OCI-LY1 (cell line): ENCODE measurements around the gene HMGB4.

Source experiments
- H2AFZ ChIP-seq: fragments of 200-600 bp; sonication (generic), shearing (Covaris generic); 2 replicates; pipeline ENCODE4 v1.6.0; 2014; ENCODE audit warnings: antibody characterized with exemption, mild to moderate bottlenecking, low read length
- H3F3A ChIP-seq: fragments of 200-600 bp; sonication (generic), shearing (Covaris generic); 2 replicates; pipeline ENCODE4 v1.6.0; 2014; ENCODE audit warnings: mild to moderate bottlenecking, antibody characterized with exemption, low read length, moderate library complexity; ENCODE audit not compliant: insufficient read depth
- H3K27ac ChIP-seq: fragments of 200-600 bp; sonication (generic); 2 replicates; pipeline ENCODE4 v1.5.1; 2014; ENCODE audit warnings: low read length, mixed run types, mild to moderate bottlenecking, low read depth; ENCODE audit not compliant: poor library complexity, severe bottlenecking
- H3K27me3 ChIP-seq: fragments of 200-600 bp; sonication (generic); 2 replicates; pipeline ENCODE4 v1.6.0; 2014; ENCODE audit warnings: antibody characterized with exemption, mild to moderate bottlenecking, low read length, moderate library complexity; ENCODE audit not compliant: insufficient read depth
- H3K36me3 ChIP-seq: fragments of 200-600 bp; sonication (generic); 2 replicates; pipeline ENCODE4 v1.6.1; 2014; ENCODE audit warnings: mild to moderate bottlenecking, antibody characterized with exemption, low read length, moderate library complexity, mixed read lengths; ENCODE audit not compliant: insufficient read depth
- H3K4me1 ChIP-seq: fragments of 200-600 bp; sonication (generic); 2 replicates; pipeline ENCODE4 v1.5.1; 2014; ENCODE audit warnings: mild to moderate bottlenecking, low read length, moderate library complexity; ENCODE audit not compliant: insufficient read depth, severe bottlenecking
- H3K4me2 ChIP-seq: fragments of 200-600 bp; sonication (generic), shearing (Covaris generic); 2 replicates; pipeline ENCODE4 v1.6.1; 2014; ENCODE audit warnings: low read length
- H3K4me3 ChIP-seq: fragments of 200-600 bp; sonication (generic); 2 replicates; pipeline ENCODE4 v1.5.1; 2014; ENCODE audit warnings: low read length, low read depth, mild to moderate bottlenecking, mixed read lengths; ENCODE audit not compliant: poor library complexity, severe bottlenecking
- H3K79me2 ChIP-seq: fragments of 200-600 bp; shearing (Covaris generic); 2 replicates; pipeline ENCODE4 v1.6.1; 2016; ENCODE audit warnings: mixed run types, low read length, mixed read lengths; ENCODE audit not compliant: insufficient read depth
- H3K9ac ChIP-seq: fragments of 200-600 bp; sonication (generic), shearing (Covaris generic); 2 replicates; pipeline ENCODE4 v1.6.1; 2014; ENCODE audit warnings: mild to moderate bottlenecking, low read length, mixed read lengths
- H3K9me2 ChIP-seq: fragments of 200-600 bp; sonication (generic), shearing (Covaris generic); 2 replicates; pipeline ENCODE4 v1.6.1; 2014; ENCODE audit warnings: low read depth, mild to moderate bottlenecking, low read length, mixed read lengths
- H3K9me3 ChIP-seq: fragments of 200-600 bp; shearing (Covaris generic); 2 replicates; pipeline ENCODE4 v1.6.1; 2014; ENCODE audit warnings: low read length, mixed read lengths
- H4K20me1 ChIP-seq: fragments of 200-600 bp; sonication (generic), shearing (Covaris generic); 2 replicates; pipeline ENCODE4 v1.6.0; 2016; ENCODE audit warnings: mild to moderate bottlenecking, low read length; ENCODE audit not compliant: insufficient read depth
- CTCF ChIP-seq: fragments of 200-600 bp; sonication (generic), shearing (Covaris generic); IDR thresholded peaks from 2 replicates; pipeline ENCODE4 v1.5.1; 2017; ENCODE audit warnings: mild to moderate bottlenecking, antibody characterized with exemption, low read length, moderate library complexity, mixed read lengths
- EZH2 ChIP-seq: fragments of 200-600 bp; sonication (generic), shearing (Covaris generic); IDR thresholded peaks from 2 replicates; pipeline ENCODE4 v1.8.0; 2017; ENCODE audit warnings: borderline replicate concordance, mixed run types, mild to moderate bottlenecking, antibody characterized with exemption, low read length, moderate library complexity, mixed read lengths

Gene HMGB4

GRCh38 chr1:33818071-33818470, 45.8 kb upstream of the HMGB4 start:
- Histone ChIP-seq H3K4me1 (no peaks in the 10 kb centered on the region), H3K9me2 (no peaks in the 10 kb centered on the region), H3K9me3 (no peaks in the 10 kb centered on the region), H2AFZ (no peak overlapping the region), H3K9ac (no peak overlapping the region), H3K27me3 (no peaks in the 10 kb centered on the region), H3K36me3 (no peaks in the 10 kb centered on the region), H3K27ac (no peak overlapping the region), H3K4me3 (no peak overlapping the region), H3F3A (no peaks in the 10 kb centered on the region), H4K20me1 (no peaks in the 10 kb centered on the region), H3K4me2 (no peak overlapping the region), H3K79me2 (no peaks in the 10 kb centered on the region)
- TF ChIP-seq CTCF (no peak), EZH2 (no peak)

- Histone ChIP-seq H3K4me2 (no peak overlapping the region), H3K27me3 (no peaks in the 10 kb centered on the region), H3K4me1 (no peaks in the 10 kb centered on the region), H3K9me3 (no peaks in the 10 kb centered on the region), H3K9ac (no peak overlapping the region), H3F3A (no peaks in the 10 kb centered on the region), H3K27ac (no peak overlapping the region), H4K20me1 (no peaks in the 10 kb centered on the region), H3K36me3 (no peaks in the 10 kb centered on the region), H3K4me3 (no peak overlapping the region), H2AFZ (no peak overlapping the region), H3K9me2 (no peaks in the 10 kb centered on the region), H3K79me2 (no peaks in the 10 kb centered on the region)
- TF ChIP-seq CTCF (no peak), EZH2 (no peak)
Measured at GRCh38 chr1:33819290-33819912, 44.5 kb upstream of the HMGB4 start.

GRCh38 chr1:33819913-33820311, 44.0 kb upstream of the HMGB4 start:
- no peak overlapping the region for H3K27ac ChIP-seq
- H3K79me2 ChIP-seq: no peaks in the 10 kb centered on the region
- no peaks in the 10 kb centered on the region for H3F3A ChIP-seq
- no peaks in the 10 kb centered on the region for H3K27me3 ChIP-seq
- no peaks in the 10 kb centered on the region for H3K9me3 ChIP-seq
- no peaks in the 10 kb centered on the region for H3K36me3 ChIP-seq
- H3K4me1 ChIP-seq: no peaks in the 10 kb centered on the region
- H3K4me3 ChIP-seq: no peak overlapping the region
- H3K9ac ChIP-seq: no peak overlapping the region
- no peaks in the 10 kb centered on the region for H3K9me2 ChIP-seq
- no peak overlapping the region for H3K4me2 ChIP-seq
- H2AFZ ChIP-seq: no peak overlapping the region
- TF ChIP-seq EZH2 (no peak), CTCF (no peak)
- H4K20me1 ChIP-seq: no peaks in the 10 kb centered on the region
